Endothelial cell of umbilical vein (primary cell): Measurements from ENCODE around the gene NFKBIA. TPM values are rescaled to one million over a fixed set of nuclear protein-coding genes. Genes with fewer than 3 reads are reported as not detected.

Experiments used
- BruUV-seq: library from RNA; stranded (reverse); fragments of 400-500 nt; replicated peaks from 2 replicates; lab custom pipeline; 2021; lab: Mats Ljungman, UMichigan
- CTCF ChIA-PET: fragments of 300-600, 350-600 bp; sonication (Branson Sonifier 250); formaldehyde crosslinking; loops from one replicate; lab custom pipeline; 2021; ENCODE audit warnings: antibody characterized with exemption, inconsistent platforms; lab: Charles Lee
- POLR2A ChIA-PET: fragments of 300-600, 350-600 bp; sonication (Branson Sonifier 250); formaldehyde crosslinking; loops from one replicate; lab custom pipeline; 2021; ENCODE audit warnings: antibody characterized with exemption, inconsistent platforms; lab: Charles Lee
- DNase-seq: peaks from one replicate; pipeline ENCODE4 v3.0.0-alpha.2; 2011; ENCODE audit warnings: low read depth, low spot score
- FAIRE-seq: peaks from 2 replicates; lab custom pipeline; 2011; peaks lifted over from hg19 to GRCh38; lab: Jason Lieb, UNC
- H2AFZ ChIP-seq: 2 replicates; pipeline ENCODE4 v1.6.0; 2012; ENCODE audit warnings: low read depth, low read length, control low read depth, inconsistent platforms
- H3K27ac ChIP-seq: 2 replicates; pipeline ENCODE4 v1.5.1; 2011; ENCODE audit warnings: low read depth, mild to moderate bottlenecking, control low read depth, low read length, moderate library complexity; ENCODE audit not compliant: insufficient read depth
- H3K27me3 ChIP-seq, 2 experiments: 2 replicates each; pipeline versions ENCODE4 v1.6.0 to v1.6.1; 2011; ENCODE audit warnings: low read length in 2 of 2, mixed read lengths in 1 of 2; ENCODE audit not compliant: control insufficient read depth in 2 of 2, insufficient read depth in 2 of 2
- H3K36me3 ChIP-seq, 2 experiments: 2 replicates in 1 of 2; 3 replicates in 1 of 2; pipeline ENCODE4 v1.5.1; 2011; ENCODE audit warnings: low read length in 2 of 2, mild to moderate bottlenecking in 1 of 2, moderate library complexity in 1 of 2; ENCODE audit not compliant: control insufficient read depth in 2 of 2, insufficient read depth in 2 of 2; ENCODE audit errors: extremely low read depth in 1 of 2
- H3K4me1 ChIP-seq: 3 replicates; pipeline ENCODE4 v1.5.1; 2011; ENCODE audit warnings: mild to moderate bottlenecking, low read length; ENCODE audit not compliant: control insufficient read depth, insufficient read depth; ENCODE audit errors: extremely low read depth
- H3K4me2 ChIP-seq: 2 replicates; pipeline ENCODE4 v1.6.1; 2011; ENCODE audit warnings: low read length, control low read depth, mixed read lengths; ENCODE audit not compliant: insufficient read depth
- H3K4me3 ChIP-seq, 3 experiments: fragments of 200-600 bp in 1 of 3; sonication (generic), shearing (Covaris generic) in 1 of 3; replicated peaks in 1 of 3; 2 replicates each; pipeline ENCODE4 v1.5.1; 2011 to 2016; ENCODE audit warnings: control low read depth in 3 of 3, low read length in 3 of 3, mild to moderate bottlenecking in 2 of 3, inconsistent platforms in 1 of 3, low read depth in 1 of 3, moderate library complexity in 1 of 3; ENCODE audit not compliant: insufficient read depth in 1 of 3
- H3K79me2 ChIP-seq: 2 replicates; pipeline ENCODE4 v1.6.0; 2012; ENCODE audit warnings: low read length, inconsistent platforms; ENCODE audit not compliant: control insufficient read depth, insufficient read depth
- H3K9ac ChIP-seq: replicated peaks from 2 replicates; pipeline ENCODE3; 2011; ENCODE audit warnings: low read length, control low read depth; ENCODE audit not compliant: insufficient read depth; ENCODE audit errors: extremely low read depth
- H3K9me1 ChIP-seq: replicated peaks from 3 replicates; pipeline ENCODE4 v1.6.0; 2011; ENCODE audit warnings: mild to moderate bottlenecking, low read length; ENCODE audit not compliant: control insufficient read depth, insufficient read depth; ENCODE audit errors: extremely low read depth
- H3K9me3 ChIP-seq: replicated peaks from 2 replicates; pipeline ENCODE4 v1.5.1; 2012; ENCODE audit warnings: low read length, inconsistent platforms; ENCODE audit not compliant: control insufficient read depth, insufficient read depth
- H4K20me1 ChIP-seq: replicated peaks from 2 replicates; pipeline ENCODE3; 2011; ENCODE audit warnings: mild to moderate bottlenecking, low read length; ENCODE audit not compliant: control insufficient read depth, insufficient read depth; ENCODE audit errors: extremely low read depth
- EZH2 ChIP-seq: IDR thresholded peaks from 2 replicates; pipeline ENCODE4 v1.6.1; 2012; ENCODE audit warnings: borderline replicate concordance, low read depth, mild to moderate bottlenecking, moderate library complexity, low read length, inconsistent platforms; ENCODE audit not compliant: severe bottlenecking
- FOS ChIP-seq: IDR thresholded peaks from 2 replicates; pipeline ENCODE4 v1.6.1; 2011; ENCODE audit warnings: mild to moderate bottlenecking, low read length, moderate library complexity, borderline replicate concordance; ENCODE audit not compliant: insufficient read depth
- GATA2 ChIP-seq: IDR thresholded peaks from 2 replicates; pipeline ENCODE4 v1.7.0; 2011; ENCODE audit warnings: low read depth, mild to moderate bottlenecking, moderate library complexity, mixed read lengths, low read length; ENCODE audit not compliant: insufficient read length, insufficient read depth
- JUN ChIP-seq: IDR thresholded peaks from 2 replicates; pipeline ENCODE4 v1.6.1; 2011; ENCODE audit warnings: borderline replicate concordance, low read depth; ENCODE audit not compliant: insufficient read length, insufficient read depth
- MYC ChIP-seq: IDR thresholded peaks from one replicate; pipeline ENCODE4 v1.6.1; 2011; ENCODE audit warnings: mild to moderate bottlenecking, low read depth, low read length
- POLR2A ChIP-seq: IDR thresholded peaks from 2 replicates; pipeline ENCODE4 v1.6.1; 2012; ENCODE audit warnings: low read depth, mild to moderate bottlenecking, control low read depth, low read length
- POLR2AphosphoS5 ChIP-seq: IDR thresholded peaks from 2 replicates; pipeline ENCODE4 v1.6.1; 2012; ENCODE audit warnings: low read depth, mild to moderate bottlenecking, control low read depth, low read length, moderate library complexity; ENCODE audit not compliant: insufficient read depth
- dilution Hi-C: fragments of 300-500 bp; cut with MboI; formaldehyde crosslinking; loops from one replicate; pipeline ENCODE4 v1.15.0; 2019; ENCODE audit warnings: low sequenced_read_pairs; ENCODE audit not compliant: extremely low pct_ligation_motif_present
- intact Hi-C: fragments of 100-400 bp; cut with micrococcal nuclease; formaldehyde crosslinking; loops from one replicate; pipeline ENCODE4 v1.10.0; 2022
- polyA plus RNA-seq, 4 experiments: library from polyadenylated mRNA; depleted of rRNA in 3 of 4; stranded (reverse) in 3 of 4; unstranded in 1 of 4; fragments of >200 nt; gene quantifications; 2 replicates each; pipeline versions ENCODE4 v1.2.1 to v1.2.3, GENCODE V29; 2011 to 2012; ENCODE audit warnings: missing spikeins in 1 of 4
- total RNA-seq: library from RNA; stranded (reverse); gene quantifications from 2 replicates; pipeline ENCODE4 v1.2.3, GENCODE V29; 2021
- TF ChIP-seq, protein P1 (sequence below), 2 donors: IDR thresholded peaks; 1 replicate in 1 of 2; 2 replicates in 1 of 2; pipeline ENCODE4 v1.5.1; 2011; ENCODE audit warnings: low read length in 2 of 2, mild to moderate bottlenecking in 2 of 2, moderate library complexity in 2 of 2, control low read depth in 1 of 2, inconsistent platforms in 1 of 2, low read depth in 1 of 2; ENCODE audit not compliant: insufficient read depth in 1 of 2; ENCODE audit errors: extremely low read depth in 1 of 2
- TF ChIP-seq, protein P2 (sequence below): IDR thresholded peaks from 2 replicates; pipeline ENCODE4 v1.6.1; 2011; ENCODE audit not compliant: insufficient read depth, insufficient read length

NFKBIA gene
- total and polyA plus RNA-seq, 2 donors (not counting 3 experiments of a cell fraction or from before 2014, with no cell fraction given): 55.7 to 82.8 TPM

DNA sequence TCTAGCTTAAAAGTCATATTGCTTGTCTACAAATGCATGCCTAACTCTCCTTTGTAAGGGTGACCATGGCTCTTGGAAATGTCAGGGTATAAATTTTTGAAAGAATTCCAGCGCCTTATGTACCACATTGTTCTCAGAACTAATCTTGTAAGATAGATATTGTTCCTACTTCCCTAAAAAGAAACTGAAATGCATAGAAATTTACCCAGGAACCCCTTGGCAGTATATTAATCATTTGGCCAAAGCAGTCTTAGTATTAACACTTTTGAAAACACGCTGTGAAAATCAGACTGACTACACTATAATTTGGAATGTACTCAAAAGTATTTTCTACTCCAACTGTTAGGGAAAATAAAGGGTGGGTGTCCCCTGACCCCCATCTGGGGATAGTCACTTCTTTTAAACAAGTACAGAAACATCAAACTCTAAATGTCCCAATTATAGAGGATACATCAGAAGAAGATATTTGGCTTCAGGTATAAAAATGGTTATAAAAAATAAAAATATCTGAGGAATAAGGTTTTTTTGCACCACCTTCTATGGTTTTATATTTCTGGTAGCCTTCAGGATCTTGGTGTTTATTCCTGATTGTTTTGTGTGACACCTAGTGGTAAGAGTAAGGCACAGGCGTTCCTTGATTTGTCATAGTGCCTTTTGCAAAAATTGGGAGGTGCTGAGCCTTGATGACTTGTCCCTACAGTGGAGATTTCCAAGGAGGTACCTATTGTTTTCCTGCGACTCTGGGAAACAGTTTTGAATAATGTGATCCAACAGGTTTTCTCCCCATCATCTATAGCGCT, 2.2 kb upstream of the NFKBIA start:
- Histone ChIP-seq H3K4me3 (no peak overlapping the region), H4K20me1 (no peaks in the 10 kb centered on the region), H3K9ac (no peak overlapping the region), H3K4me1 (peaks cover 31% of the 10 kb centered on the region), H2AFZ (no peak overlapping the region), H3K9me1 (no peaks in the 10 kb centered on the region), H3K79me2 (peaks cover 19% of the 10 kb centered on the region), H3K27ac (no peak overlapping the region), H3K27me3 (no peaks in the 10 kb centered on the region), H3K9me3 (no peaks in the 10 kb centered on the region), H3K4me2 (no peak overlapping the region), H3K36me3 (peaks cover 5 to 14% of the 10 kb centered on the region in 2 experiments)
- dilution Hi-C loops (no loop called here), intact Hi-C loops (loop anchor here (1.0 kb wide), 4 partner anchors 145 to 266 kb away; no protein-coding TSS in a partner anchor)
- no peak for TF ChIP-seq MYC
- TF ChIP-seq, protein P1, sequence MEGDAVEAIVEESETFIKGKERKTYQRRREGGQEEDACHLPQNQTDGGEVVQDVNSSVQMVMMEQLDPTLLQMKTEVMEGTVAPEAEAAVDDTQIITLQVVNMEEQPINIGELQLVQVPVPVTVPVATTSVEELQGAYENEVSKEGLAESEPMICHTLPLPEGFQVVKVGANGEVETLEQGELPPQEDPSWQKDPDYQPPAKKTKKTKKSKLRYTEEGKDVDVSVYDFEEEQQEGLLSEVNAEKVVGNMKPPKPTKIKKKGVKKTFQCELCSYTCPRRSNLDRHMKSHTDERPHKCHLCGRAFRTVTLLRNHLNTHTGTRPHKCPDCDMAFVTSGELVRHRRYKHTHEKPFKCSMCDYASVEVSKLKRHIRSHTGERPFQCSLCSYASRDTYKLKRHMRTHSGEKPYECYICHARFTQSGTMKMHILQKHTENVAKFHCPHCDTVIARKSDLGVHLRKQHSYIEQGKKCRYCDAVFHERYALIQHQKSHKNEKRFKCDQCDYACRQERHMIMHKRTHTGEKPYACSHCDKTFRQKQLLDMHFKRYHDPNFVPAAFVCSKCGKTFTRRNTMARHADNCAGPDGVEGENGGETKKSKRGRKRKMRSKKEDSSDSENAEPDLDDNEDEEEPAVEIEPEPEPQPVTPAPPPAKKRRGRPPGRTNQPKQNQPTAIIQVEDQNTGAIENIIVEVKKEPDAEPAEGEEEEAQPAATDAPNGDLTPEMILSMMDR (IDR thresholded peaks at IDR 0.05; ENCODE audit: extremely low read depth in 1 of 2, insufficient read depth in 1 of 2, low read depth in 1 of 2, low read length in 2 of 2): peak; percentile 70 to 72
- BruUV-seq: no TSS peak
- FAIRE-seq (peak; percentile 90), DNase-seq (peak; percentile 64)
- CTCF ChIA-PET: interaction anchor here (0.6 to 3.9 kb wide), 12 partner anchors 32 to 280 kb away, joined by 3 to 53 read pairs (median 13); partner anchors contain the start of gene PSMA6
- POLR2A ChIA-PET: no interaction called here

DNA sequence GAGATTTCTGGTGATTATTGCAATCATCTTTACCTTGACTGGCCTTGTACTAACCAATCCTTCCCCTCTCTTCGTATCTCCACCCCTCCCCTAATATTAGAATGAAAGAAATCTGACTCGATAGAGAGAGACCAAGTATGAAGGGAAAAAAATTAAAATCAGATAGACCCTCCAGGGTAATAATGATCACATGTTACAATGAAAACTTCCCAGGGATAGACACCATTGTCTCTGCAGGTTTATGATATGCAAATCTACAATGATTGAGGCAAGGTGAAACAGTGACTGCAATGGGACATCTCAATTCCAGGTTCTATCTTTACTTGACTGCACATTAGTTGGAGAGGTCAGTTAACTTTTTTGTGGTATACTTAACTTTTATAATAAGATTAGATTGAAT, 1.5 kb upstream of the NFKBIA start:
- Histone ChIP-seq H2AFZ (no peak overlapping the region), H3K9me1 (no peaks in the 10 kb centered on the region), H3K27ac (no peak overlapping the region), H3K36me3 (peaks cover 9 to 15% of the 10 kb centered on the region in 2 experiments), H3K4me1 (peaks cover 37% of the 10 kb centered on the region), H3K27me3 (no peaks in the 10 kb centered on the region), H3K9ac (no peak overlapping the region), H3K9me3 (no peaks in the 10 kb centered on the region), H3K79me2 (peaks cover 23% of the 10 kb centered on the region), H3K4me2 (no peak overlapping the region), H4K20me1 (no peaks in the 10 kb centered on the region), H3K4me3 (no peak overlapping the region)
- POLR2A ChIA-PET: no interaction called here
- TF ChIP-seq, protein P1 (IDR thresholded peaks at IDR 0.05; ENCODE audit: extremely low read depth in 1 of 2, insufficient read depth in 1 of 2, low read depth in 1 of 2, low read length in 2 of 2): no peak
- TF ChIP-seq, protein P2, sequence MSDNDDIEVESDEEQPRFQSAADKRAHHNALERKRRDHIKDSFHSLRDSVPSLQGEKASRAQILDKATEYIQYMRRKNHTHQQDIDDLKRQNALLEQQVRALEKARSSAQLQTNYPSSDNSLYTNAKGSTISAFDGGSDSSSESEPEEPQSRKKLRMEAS: no peak
- TF ChIP-seq MYC (no peak), POLR2A (no peak), EZH2 (no peak), GATA2 (no peak), JUN (no peak), FOS (no peak), POLR2AphosphoS5 (no peak)
- CTCF ChIA-PET: interaction anchor here (0.6 to 3.9 kb wide), 10 partner anchors 32 to 281 kb away, joined by 3 to 53 read pairs (median 8); partner anchors contain the start of gene PSMA6
- BruUV-seq: no TSS peak
- intact Hi-C loops: no loop called here
- no peak for DNase-seq
- no peak for FAIRE-seq
- dilution Hi-C loops: no loop called here
